WTC11 (cell line): ENCODE measurements around the gene CMTM7.
"Not testable (repeated sequence)": the region's sequence is repeated elsewhere in the genome, so short reads cannot be mapped to it uniquely, and the experiment has no call there.

Experiments
- CBFB ChIP-seq: sonication (generic); formaldehyde crosslinking; IDR thresholded peaks from 2 replicates; pipeline ENCODE4 v1.8.1; 2022; ENCODE audit warnings: mild to moderate bottlenecking, low read depth, missing genetic modification reagents
- CREB1 ChIP-seq: sonication (generic); formaldehyde crosslinking; IDR thresholded peaks from 2 replicates; pipeline ENCODE4 v1.8.0; 2023; ENCODE audit warnings: mild to moderate bottlenecking, missing genetic modification reagents
- ESRRA ChIP-seq: sonication (generic); formaldehyde crosslinking; IDR thresholded peaks from 2 replicates; pipeline ENCODE4 v1.8.1; 2022; ENCODE audit warnings: mild to moderate bottlenecking, missing genetic modification reagents, borderline replicate concordance
- ETV6 ChIP-seq: sonication (generic); formaldehyde crosslinking; IDR thresholded peaks from 2 replicates; pipeline ENCODE4 v1.8.1; 2022; ENCODE audit warnings: mild to moderate bottlenecking, missing genetic modification reagents
- GTF2I ChIP-seq: fragments of 250-450 bp; sonication (Bioruptor Pico); conservative IDR thresholded peaks from 2 replicates; pipeline ENCODE4 v1.4.0; 2021; ENCODE audit warnings: mild to moderate bottlenecking
- JUN ChIP-seq: sonication (generic); formaldehyde crosslinking; IDR thresholded peaks from 2 replicates; pipeline ENCODE4 v1.8.0; 2023; ENCODE audit warnings: mild to moderate bottlenecking, missing genetic modification reagents
- SMAD3 ChIP-seq: sonication (generic); formaldehyde crosslinking; IDR thresholded peaks from 2 replicates; pipeline ENCODE4 v1.8.0; 2022; ENCODE audit warnings: missing genetic modification reagents, mild to moderate bottlenecking, borderline replicate concordance
- TP53 ChIP-seq: sonication (generic); formaldehyde crosslinking; IDR thresholded peaks from 2 replicates; pipeline ENCODE4 v1.8.1; 2023; ENCODE audit warnings: mild to moderate bottlenecking, missing genetic modification reagents
- TF ChIP-seq, protein P1 (sequence below): fragments of 200-600 bp; IDR thresholded peaks from 2 replicates; pipeline ENCODE4 v1.8.0; 2022; ENCODE audit warnings: antibody characterized with exemption
- TF ChIP-seq, protein P2 (sequence below): sonication (generic); formaldehyde crosslinking; IDR thresholded peaks from 2 replicates; pipeline ENCODE4 v1.8.1; 2022; ENCODE audit warnings: mild to moderate bottlenecking, moderate library complexity, missing genetic modification reagents
- TF ChIP-seq, protein P3 (sequence below): sonication (generic); formaldehyde crosslinking; IDR thresholded peaks from 2 replicates; pipeline ENCODE4 v1.8.0; 2022; ENCODE audit warnings: missing genetic modification reagents
- TF ChIP-seq, protein P4 (sequence below): sonication (generic); formaldehyde crosslinking; IDR thresholded peaks from 2 replicates; pipeline ENCODE4 v1.8.1; 2023; ENCODE audit warnings: mild to moderate bottlenecking, missing genetic modification reagents, moderate library complexity
- TF ChIP-seq, protein P5 (sequence below): fragments of 250-450 bp; sonication (Bioruptor Pico); IDR thresholded peaks from 2 replicates; pipeline ENCODE4 v1.8.0; 2021; ENCODE audit warnings: mild to moderate bottlenecking

DNA sequence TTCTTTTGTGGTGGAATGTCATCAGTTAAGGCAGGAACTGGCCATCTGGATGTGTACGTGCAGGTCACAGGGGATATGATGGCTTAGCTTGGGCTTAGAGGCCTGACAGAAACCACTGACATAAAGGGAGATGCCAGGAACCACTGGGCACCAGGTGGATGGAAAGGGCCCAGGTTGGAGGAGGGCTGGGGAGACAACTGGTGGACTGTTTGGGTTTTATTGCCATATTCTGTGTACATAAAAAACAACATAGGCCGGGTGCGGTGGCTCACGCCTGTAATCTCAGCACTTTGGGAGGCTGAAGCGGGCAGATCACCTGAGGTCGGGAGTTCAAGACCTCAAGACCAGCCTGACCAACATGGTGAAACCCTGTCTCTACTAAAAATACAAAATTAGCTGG, 75.2 kb downstream of the CMTM7 start:
- TF ChIP-seq, protein P1, sequence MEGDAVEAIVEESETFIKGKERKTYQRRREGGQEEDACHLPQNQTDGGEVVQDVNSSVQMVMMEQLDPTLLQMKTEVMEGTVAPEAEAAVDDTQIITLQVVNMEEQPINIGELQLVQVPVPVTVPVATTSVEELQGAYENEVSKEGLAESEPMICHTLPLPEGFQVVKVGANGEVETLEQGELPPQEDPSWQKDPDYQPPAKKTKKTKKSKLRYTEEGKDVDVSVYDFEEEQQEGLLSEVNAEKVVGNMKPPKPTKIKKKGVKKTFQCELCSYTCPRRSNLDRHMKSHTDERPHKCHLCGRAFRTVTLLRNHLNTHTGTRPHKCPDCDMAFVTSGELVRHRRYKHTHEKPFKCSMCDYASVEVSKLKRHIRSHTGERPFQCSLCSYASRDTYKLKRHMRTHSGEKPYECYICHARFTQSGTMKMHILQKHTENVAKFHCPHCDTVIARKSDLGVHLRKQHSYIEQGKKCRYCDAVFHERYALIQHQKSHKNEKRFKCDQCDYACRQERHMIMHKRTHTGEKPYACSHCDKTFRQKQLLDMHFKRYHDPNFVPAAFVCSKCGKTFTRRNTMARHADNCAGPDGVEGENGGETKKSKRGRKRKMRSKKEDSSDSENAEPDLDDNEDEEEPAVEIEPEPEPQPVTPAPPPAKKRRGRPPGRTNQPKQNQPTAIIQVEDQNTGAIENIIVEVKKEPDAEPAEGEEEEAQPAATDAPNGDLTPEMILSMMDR, result not testable (repeated sequence)
- not testable (repeated sequence) for TF ChIP-seq ETV6 (CRISPR knock-in tag); TP53 (CRISPR knock-in tag); SMAD3 (CRISPR knock-in tag); GTF2I (CRISPR knock-in tag); CREB1; CBFB (CRISPR knock-in tag); ESRRA (CRISPR knock-in tag); JUN (CRISPR knock-in tag)
- TF ChIP-seq, protein P2, sequence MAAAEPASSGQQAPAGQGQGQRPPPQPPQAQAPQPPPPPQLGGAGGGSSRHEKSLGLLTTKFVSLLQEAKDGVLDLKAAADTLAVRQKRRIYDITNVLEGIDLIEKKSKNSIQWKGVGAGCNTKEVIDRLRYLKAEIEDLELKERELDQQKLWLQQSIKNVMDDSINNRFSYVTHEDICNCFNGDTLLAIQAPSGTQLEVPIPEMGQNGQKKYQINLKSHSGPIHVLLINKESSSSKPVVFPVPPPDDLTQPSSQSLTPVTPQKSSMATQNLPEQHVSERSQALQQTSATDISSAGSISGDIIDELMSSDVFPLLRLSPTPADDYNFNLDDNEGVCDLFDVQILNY (CRISPR knock-in tag), result not testable (repeated sequence)
- TF ChIP-seq, protein P3, sequence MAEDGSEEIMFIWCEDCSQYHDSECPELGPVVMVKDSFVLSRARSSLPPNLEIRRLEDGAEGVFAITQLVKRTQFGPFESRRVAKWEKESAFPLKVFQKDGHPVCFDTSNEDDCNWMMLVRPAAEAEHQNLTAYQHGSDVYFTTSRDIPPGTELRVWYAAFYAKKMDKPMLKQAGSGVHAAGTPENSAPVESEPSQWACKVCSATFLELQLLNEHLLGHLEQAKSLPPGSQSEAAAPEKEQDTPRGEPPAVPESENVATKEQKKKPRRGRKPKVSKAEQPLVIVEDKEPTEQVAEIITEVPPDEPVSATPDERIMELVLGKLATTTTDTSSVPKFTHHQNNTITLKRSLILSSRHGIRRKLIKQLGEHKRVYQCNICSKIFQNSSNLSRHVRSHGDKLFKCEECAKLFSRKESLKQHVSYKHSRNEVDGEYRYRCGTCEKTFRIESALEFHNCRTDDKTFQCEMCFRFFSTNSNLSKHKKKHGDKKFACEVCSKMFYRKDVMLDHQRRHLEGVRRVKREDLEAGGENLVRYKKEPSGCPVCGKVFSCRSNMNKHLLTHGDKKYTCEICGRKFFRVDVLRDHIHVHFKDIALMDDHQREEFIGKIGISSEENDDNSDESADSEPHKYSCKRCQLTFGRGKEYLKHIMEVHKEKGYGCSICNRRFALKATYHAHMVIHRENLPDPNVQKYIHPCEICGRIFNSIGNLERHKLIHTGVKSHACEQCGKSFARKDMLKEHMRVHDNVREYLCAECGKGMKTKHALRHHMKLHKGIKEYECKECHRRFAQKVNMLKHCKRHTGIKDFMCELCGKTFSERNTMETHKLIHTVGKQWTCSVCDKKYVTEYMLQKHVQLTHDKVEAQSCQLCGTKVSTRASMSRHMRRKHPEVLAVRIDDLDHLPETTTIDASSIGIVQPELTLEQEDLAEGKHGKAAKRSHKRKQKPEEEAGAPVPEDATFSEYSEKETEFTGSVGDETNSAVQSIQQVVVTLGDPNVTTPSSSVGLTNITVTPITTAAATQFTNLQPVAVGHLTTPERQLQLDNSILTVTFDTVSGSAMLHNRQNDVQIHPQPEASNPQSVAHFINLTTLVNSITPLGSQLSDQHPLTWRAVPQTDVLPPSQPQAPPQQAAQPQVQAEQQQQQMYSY (CRISPR knock-in tag), result not testable (repeated sequence)
- TF ChIP-seq, protein P4, sequence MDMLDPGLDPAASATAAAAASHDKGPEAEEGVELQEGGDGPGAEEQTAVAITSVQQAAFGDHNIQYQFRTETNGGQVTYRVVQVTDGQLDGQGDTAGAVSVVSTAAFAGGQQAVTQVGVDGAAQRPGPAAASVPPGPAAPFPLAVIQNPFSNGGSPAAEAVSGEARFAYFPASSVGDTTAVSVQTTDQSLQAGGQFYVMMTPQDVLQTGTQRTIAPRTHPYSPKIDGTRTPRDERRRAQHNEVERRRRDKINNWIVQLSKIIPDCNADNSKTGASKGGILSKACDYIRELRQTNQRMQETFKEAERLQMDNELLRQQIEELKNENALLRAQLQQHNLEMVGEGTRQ (CRISPR knock-in tag), result not testable (repeated sequence)
- TF ChIP-seq, protein P5, sequence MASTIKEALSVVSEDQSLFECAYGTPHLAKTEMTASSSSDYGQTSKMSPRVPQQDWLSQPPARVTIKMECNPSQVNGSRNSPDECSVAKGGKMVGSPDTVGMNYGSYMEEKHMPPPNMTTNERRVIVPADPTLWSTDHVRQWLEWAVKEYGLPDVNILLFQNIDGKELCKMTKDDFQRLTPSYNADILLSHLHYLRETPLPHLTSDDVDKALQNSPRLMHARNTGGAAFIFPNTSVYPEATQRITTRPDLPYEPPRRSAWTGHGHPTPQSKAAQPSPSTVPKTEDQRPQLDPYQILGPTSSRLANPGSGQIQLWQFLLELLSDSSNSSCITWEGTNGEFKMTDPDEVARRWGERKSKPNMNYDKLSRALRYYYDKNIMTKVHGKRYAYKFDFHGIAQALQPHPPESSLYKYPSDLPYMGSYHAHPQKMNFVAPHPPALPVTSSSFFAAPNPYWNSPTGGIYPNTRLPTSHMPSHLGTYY, result not testable (repeated sequence)
